GM19240 (cell line): ENCODE measurements around the gene ARMC6.
"Not testable (repeated sequence)": the region's sequence is repeated elsewhere in the genome, so short reads cannot be mapped to it uniquely, and the experiment has no call there.

Source experiments
- DNase-seq: peaks from one replicate; pipeline ENCODE4 v3.0.0; 2011; ENCODE audit warnings: low spot score; ENCODE audit not compliant: insufficient read length

The ARMC6 gene

GRCh38 chr19:19022380-19022961, 10.9 kb upstream of the ARMC6 start:
- no peak for DNase-seq

GRCh38 chr19:19023376-19023775, 10.0 kb upstream of the ARMC6 start:
- not testable (repeated sequence) for DNase-seq

- no peak for DNase-seq
Measured at GRCh38 chr19:19025861-19026260, 7.5 kb upstream of the ARMC6 start.

- DNase-seq: no peak
Measured at GRCh38 chr19:19026299-19026971, 7.0 kb upstream of the ARMC6 start.

- DNase-seq: no peak
Measured at GRCh38 chr19:19027228-19027627, 6.2 kb upstream of the ARMC6 start.

- no peak for DNase-seq
Measured at GRCh38 chr19:19028526-19028925, 4.9 kb upstream of the ARMC6 start.

GRCh38 chr19:19031891-19032290, 1.5 kb upstream of the ARMC6 start:
- no peak for DNase-seq

- peak; percentile 95 for DNase-seq
Measured at GRCh38 chr19:19032420-19033175, 805 bp upstream of the ARMC6 start.

GRCh38 chr19:19033176-19033425, 302 bp upstream of the ARMC6 start:
- peak; percentile 21 for DNase-seq

GRCh38 chr19:19034204-19034624, 811 bp downstream of the ARMC6 start:
- peak; percentile 74 for DNase-seq

- DNase-seq: no peak
Measured at GRCh38 chr19:19039901-19040300, 6.5 kb downstream of the ARMC6 start.

GRCh38 chr19:19040417-19040816, 7.0 kb downstream of the ARMC6 start:
- DNase-seq: no peak

- DNase-seq: no peak
Measured at GRCh38 chr19:19042732-19043280, 9.4 kb downstream of the ARMC6 start.

- no peak for DNase-seq
Measured at GRCh38 chr19:19043481-19043880, 10.1 kb downstream of the ARMC6 start.

GRCh38 chr19:19043881-19044280, 10.5 kb downstream of the ARMC6 start:
- no peak for DNase-seq

- DNase-seq: no peak
Measured at GRCh38 chr19:19049406-19049805, 16.0 kb downstream of the ARMC6 start.

GRCh38 chr19:19050104-19050503, 16.7 kb downstream of the ARMC6 start:
- no peak for DNase-seq

- no peak for DNase-seq
Measured at GRCh38 chr19:19050731-19051130, 17.3 kb downstream of the ARMC6 start.

GRCh38 chr19:19051478-19052213, 18.2 kb downstream of the ARMC6 start:
- DNase-seq: no peak

GRCh38 chr19:19052921-19053320, 19.5 kb downstream of the ARMC6 start:
- no peak for DNase-seq

GRCh38 chr19:19053508-19054314, 20.3 kb downstream of the ARMC6 start:
- DNase-seq: peak; percentile 32
